Adrenal gland (tissue), 12 donors: ENCODE measurements around the gene ACRBP. TPM values are rescaled to one million over a fixed set of nuclear protein-coding genes. Genes with fewer than 3 reads are reported as not detected.

ENCODE experiments used
- DNase-seq, 7 donors: peaks; one replicate each; pipeline ENCODE4 v3.0.0-alpha.2; 2019 to 2020
- H3K27ac ChIP-seq, 5 donors: fragments of 200-600 bp; sonication (generic) in 4 of 5; 1 replicate in 3 of 5; 2 replicates in 2 of 5; pipeline versions ENCODE4 v1.5.1 to v1.8.0; 2016 to 2020; ENCODE audit warnings: mild to moderate bottlenecking in 1 of 5
- H3K27me3 ChIP-seq: fragments of 200-600 bp; 2 replicates; pipeline ENCODE4 v1.8.0; 2021
- H3K36me3 ChIP-seq, 2 donors: fragments of 200-600 bp; replicated peaks in 1 of 2; 1 replicate in 1 of 2; 2 replicates in 1 of 2; pipeline versions ENCODE4 v1.5.1 to v1.8.0; 2018 to 2022
- H3K4me1 ChIP-seq, 2 donors: fragments of 200-600 bp; replicated peaks in 1 of 2; 1 replicate in 1 of 2; 2 replicates in 1 of 2; pipeline versions ENCODE4 v1.5.1 to v1.8.0; 2018 to 2021
- H3K4me3 ChIP-seq, 4 donors: fragments of 200-600 bp; sonication (generic) in 3 of 4; one replicate each; pipeline ENCODE4 v1.5.1; 2016 to 2018
- H3K9me3 ChIP-seq, 3 donors: fragments of 200-600 bp; sonication (generic) in 1 of 3; replicated peaks in 1 of 3; 1 replicate in 2 of 3; 2 replicates in 1 of 3; pipeline versions ENCODE4 v1.5.1 to v1.8.0; 2016 to 2021
- POLR2A ChIP-seq, 2 donors: fragments of 450-650 bp; IDR thresholded peaks; one replicate each; pipeline ENCODE4 v1.6.1; 2017; ENCODE audit warnings: antibody characterized with exemption in 2 of 2, mild to moderate bottlenecking in 2 of 2, moderate library complexity in 1 of 2
- WGBS, 4 donors: extraction: QIAGEN DNeasy Blood & Tissue Kit in 2 of 4; methylation state at CpG; one replicate each; pipeline versions ENCODE4 v1.1.5 to v1.1.7; 2013 to 2017; 5-methylcytosine and 5-hydroxymethylcytosine counted together
- intact Hi-C, 2 donors: fragments of 100-400 bp; cut with DNase I; formaldehyde crosslinking; loops; one replicate each; pipeline versions ENCODE4 v1.14.1 to v1.15.0; 2022 to 2023
- polyA plus RNA-seq, 3 donors: library from polyadenylated mRNA; stranded (reverse); fragments of 200-250 nt in 2 of 3; fragments of 350-450 nt in 1 of 3; fragmentation: Illumina TruSeq in 1 of 3; extraction: RNeasy Lipid Tissue Mini Kit (QIAGEN cat#74804) in 1 of 3; gene quantifications; one replicate each; pipeline ENCODE4 v1.2.3, GENCODE V29; 2013 to 2014
- total RNA-seq, 9 donors: library from RNA; depleted of rRNA in 4 of 9; stranded (reverse); fragments of >200 nt in 4 of 9; fragments of 120-200 nt in 1 of 9; fragmentation: NEBNext Ultra II Directional in 1 of 9; extraction: Animal tissue kit (Norgen Biotek cat#: 25700) in 1 of 9; gene quantifications; one replicate each; pipeline versions ENCODE4 v1.1.0 to v1.2.4, GENCODE V29; 2013 to 2023
- TF ChIP-seq, protein P1 (sequence below), 6 experiments: fragments of 450-650 bp in 4 of 6; fragments of 200-600 bp in 2 of 6; sonication (generic) in 1 of 6; IDR thresholded peaks; 1 replicate in 5 of 6; 2 replicates in 1 of 6; pipeline versions ENCODE4 v1.5.1 to v1.8.0; 2016 to 2021; ENCODE audit warnings: antibody characterized with exemption in 6 of 6, mild to moderate bottlenecking in 2 of 6, moderate library complexity in 1 of 6
- donor health status: healthy with polysubstance abuse.
- donor health status: Bipolar disorder and iron deficiency.
- donor health status: DM: yes; HTN: yes; CAD: no.
- donor health status: DM: no; HTN: no; CAD: no.
- donor health status: DM: no; HTN: no; CAD: no.
- donor health status: DM: yes; HTN: yes; CAD: no.

The ACRBP gene
- total and polyA plus RNA-seq, 12 donors, result 0.36 to 3.1 (median 1.3) TPM

DNA sequence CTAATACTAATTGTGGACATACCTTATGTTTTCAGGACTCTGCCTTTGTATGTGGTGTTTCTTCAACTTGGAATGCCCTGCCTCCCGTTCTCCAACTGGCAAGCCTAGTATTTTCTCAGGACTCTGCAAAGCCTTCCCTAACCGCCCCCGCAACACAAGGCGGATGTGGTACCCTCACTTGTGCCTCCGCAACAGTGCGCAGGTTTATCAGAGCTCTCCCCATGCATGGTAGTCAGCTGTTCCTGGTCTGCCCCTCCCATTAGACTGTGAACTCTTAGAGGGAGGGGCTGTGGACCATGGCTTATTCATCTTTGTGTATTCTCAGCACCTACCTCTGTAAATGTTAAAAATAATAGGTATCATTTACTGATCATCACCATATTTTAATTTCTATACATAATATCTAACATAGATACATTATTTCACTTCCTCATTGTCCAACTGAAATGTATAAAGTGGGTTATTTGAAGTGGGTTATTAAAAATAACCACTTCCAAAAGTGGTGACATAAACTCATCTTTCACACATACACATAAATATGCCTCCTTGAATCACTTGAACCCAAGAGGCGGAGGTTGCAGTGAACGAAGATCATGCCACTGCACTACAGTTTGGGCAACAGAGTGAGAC lies 20.5 kb downstream of the ACRBP start:
- WGBS, 4 donors, result 73 to 80% (median 75%) methylated on average over 8 of the region's 8 CpGs
- TF ChIP-seq, protein P1, sequence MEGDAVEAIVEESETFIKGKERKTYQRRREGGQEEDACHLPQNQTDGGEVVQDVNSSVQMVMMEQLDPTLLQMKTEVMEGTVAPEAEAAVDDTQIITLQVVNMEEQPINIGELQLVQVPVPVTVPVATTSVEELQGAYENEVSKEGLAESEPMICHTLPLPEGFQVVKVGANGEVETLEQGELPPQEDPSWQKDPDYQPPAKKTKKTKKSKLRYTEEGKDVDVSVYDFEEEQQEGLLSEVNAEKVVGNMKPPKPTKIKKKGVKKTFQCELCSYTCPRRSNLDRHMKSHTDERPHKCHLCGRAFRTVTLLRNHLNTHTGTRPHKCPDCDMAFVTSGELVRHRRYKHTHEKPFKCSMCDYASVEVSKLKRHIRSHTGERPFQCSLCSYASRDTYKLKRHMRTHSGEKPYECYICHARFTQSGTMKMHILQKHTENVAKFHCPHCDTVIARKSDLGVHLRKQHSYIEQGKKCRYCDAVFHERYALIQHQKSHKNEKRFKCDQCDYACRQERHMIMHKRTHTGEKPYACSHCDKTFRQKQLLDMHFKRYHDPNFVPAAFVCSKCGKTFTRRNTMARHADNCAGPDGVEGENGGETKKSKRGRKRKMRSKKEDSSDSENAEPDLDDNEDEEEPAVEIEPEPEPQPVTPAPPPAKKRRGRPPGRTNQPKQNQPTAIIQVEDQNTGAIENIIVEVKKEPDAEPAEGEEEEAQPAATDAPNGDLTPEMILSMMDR (IDR thresholded peaks at IDR 0.05), result no peak
- TF ChIP-seq POLR2A (IDR thresholded peaks at IDR 0.05), result no peak
- H3K27me3 ChIP-seq, result no peaks in the 10 kb centered on the region
- no peaks in the 10 kb centered on the region for H3K9me3 ChIP-seq
- H3K4me3 ChIP-seq, result no peak overlapping the region
- intact Hi-C loops, result loop anchor here in 1 of 2 donors (5.0 kb wide), 1 partner anchor 211 kb away; no protein-coding TSS in a partner anchor
- H3K4me1 ChIP-seq, result peaks cover 0 to 4% of the 10 kb centered on the region in 2 donors
- H3K27ac ChIP-seq, result no peak overlapping the region
- no peaks in the 10 kb centered on the region for H3K36me3 ChIP-seq
- DNase-seq, result no peak

DNA sequence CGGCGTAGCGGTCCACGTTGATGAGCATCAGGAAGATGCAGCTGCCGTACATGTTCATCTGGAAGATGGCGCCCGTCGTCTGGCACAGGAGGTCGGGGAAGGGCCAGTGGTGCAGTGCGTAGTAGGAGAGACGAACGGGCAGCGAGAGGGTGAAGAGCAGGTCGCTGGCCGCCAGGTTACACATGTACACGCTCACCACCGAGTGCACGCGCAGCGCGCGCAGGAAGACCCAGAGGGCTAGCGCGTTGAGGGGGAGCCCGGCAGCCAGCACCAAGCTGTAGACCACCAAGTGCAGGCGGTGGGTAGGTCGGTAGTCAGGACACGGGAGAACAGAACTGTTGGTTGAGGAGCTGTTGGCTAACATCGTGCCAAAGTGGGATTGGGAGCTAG lies 26.4 kb downstream of the ACRBP start:
- H3K27ac ChIP-seq, result no peak overlapping the region
- intact Hi-C loops, result no loop called here
- peak overlapping the region in 1 of 4 donors; percentile 34 for H3K4me3 ChIP-seq
- H3K27me3 ChIP-seq, result peaks cover 6% of the 10 kb centered on the region
- no peaks in the 10 kb centered on the region for H3K9me3 ChIP-seq
- TF ChIP-seq POLR2A (IDR thresholded peaks at IDR 0.05), result no peak
- TF ChIP-seq, protein P1 (IDR thresholded peaks at IDR 0.05), result no peak
- 72 to 89% (median 80%) methylated on average over 29 of the region's 29 CpGs for WGBS, 4 donors
- H3K36me3 ChIP-seq, result no peaks in the 10 kb centered on the region
- peaks cover 0 to 9% of the 10 kb centered on the region in 2 donors for H3K4me1 ChIP-seq
- no peak for DNase-seq

DNA sequence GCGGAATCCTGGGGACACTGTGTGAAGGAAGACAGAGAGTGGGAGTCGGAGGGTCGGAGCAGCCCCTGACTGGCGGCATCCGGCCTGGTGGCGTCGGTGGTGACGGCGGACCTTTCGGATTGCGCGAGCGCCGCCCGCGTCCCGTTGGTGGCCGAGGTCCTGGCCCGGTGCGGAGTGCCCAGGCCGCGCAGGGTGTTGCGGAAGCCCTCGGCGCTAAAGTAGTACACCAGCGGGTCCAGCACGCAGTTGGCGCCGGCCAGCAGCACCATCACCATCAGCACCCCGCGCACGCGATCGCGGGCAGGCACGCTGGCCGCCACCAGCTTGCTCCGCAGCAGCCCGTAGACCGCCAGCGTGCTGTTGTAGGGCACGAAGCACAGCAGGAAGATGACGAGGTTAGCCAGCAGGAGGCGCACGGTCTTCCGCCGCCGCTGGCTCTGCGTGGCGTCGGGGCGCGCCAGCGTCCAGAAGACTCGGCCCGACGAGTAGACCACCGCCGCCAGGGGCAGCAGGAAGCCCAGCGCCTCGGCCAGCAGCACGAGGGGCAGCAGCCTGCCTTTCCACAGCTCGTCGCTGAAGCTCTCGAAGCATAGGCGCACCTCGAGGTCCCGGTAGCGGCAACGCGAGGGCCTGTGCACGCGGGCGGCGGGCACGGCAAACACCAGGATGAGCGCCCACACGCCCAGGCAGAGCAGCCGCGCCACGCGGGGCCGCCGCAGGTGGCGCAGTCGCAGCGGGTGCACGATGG lies 26.9 kb downstream of the ACRBP start:
- Histone ChIP-seq H3K36me3 (no peaks in the 10 kb centered on the region), H3K9me3 (no peaks in the 10 kb centered on the region), H3K27ac (no peak overlapping the region), H3K4me3 (peak overlapping the region in 1 of 4 donors; percentile 34), H3K27me3 (peaks cover 6% of the 10 kb centered on the region), H3K4me1 (peaks cover 0 to 9% of the 10 kb centered on the region in 2 donors)
- 27 to 51% (median 37%) methylated on average over 28 to 88 of the region's 88 CpGs for WGBS, 4 donors
- intact Hi-C loops, result no loop called here
- TF ChIP-seq, protein P1 (IDR thresholded peaks at IDR 0.05), result peak; percentile 17 to 65 (median 50)
- TF ChIP-seq POLR2A (IDR thresholded peaks at IDR 0.05), result no peak
- DNase-seq, result peak in 2 of 7 donors; percentile 46 to 55

DNA sequence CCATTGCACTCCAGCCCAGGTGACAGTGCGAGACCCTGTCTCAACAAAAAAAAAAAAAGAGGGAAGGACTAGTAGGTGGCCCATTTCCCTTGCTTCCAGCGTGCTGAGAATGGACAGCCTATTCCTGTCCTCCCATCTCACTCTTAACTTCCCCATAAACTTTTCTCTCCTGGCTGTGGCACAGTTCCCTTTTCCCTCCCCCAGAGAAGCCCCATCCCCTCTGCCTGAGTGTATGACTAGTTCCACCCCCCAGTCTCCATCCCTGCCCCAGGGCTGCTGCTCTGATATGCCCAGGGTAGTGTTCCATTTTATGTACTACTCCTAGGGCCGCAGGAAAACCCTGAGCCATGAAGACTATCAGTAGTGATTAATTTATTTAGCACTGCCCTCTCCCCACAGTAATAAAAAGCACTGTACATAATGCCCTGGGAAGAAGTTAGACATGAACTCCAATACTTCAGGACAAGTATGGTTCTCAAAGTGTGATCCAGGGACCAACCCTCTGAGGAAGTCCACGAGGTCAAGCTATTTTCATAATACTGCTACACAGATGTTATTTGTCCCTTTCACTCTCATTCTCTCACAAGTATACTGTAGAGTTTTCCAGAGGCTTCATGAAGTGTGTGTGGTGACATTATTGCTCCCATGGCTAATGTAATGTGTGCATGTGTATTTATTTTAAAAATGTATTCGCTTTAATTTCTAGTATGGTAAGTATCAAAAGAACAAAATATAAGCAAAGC lies 28.6 kb downstream of the ACRBP start:
- Histone ChIP-seq H3K36me3 (no peaks in the 10 kb centered on the region), H3K4me1 (peaks cover 8 to 18% of the 10 kb centered on the region in 2 donors), H3K27me3 (peaks cover 6% of the 10 kb centered on the region), H3K9me3 (no peaks in the 10 kb centered on the region), H3K4me3 (no peak overlapping the region), H3K27ac (peak overlapping the region in 1 of 5 donors; percentile 44)
- WGBS, 4 donors, result 59 to 83% (median 68%) methylated on average over 5 of the region's 5 CpGs
- intact Hi-C loops, result loop anchor here in 1 of 2 donors (10.0 kb wide), 1 partner anchor 46 kb away; the partner anchor contains the start of gene ING4
- no peak for TF ChIP-seq POLR2A (IDR thresholded peaks at IDR 0.05)
- TF ChIP-seq, protein P1 (IDR thresholded peaks at IDR 0.05), result no peak
- DNase-seq, result no peak
